WTC11 (cell line): ENCODE measurements around the gene AJAP1.

ENCODE experiments used
- ESRRA ChIP-seq: sonication (generic); formaldehyde crosslinking; IDR thresholded peaks from 2 replicates; pipeline ENCODE4 v1.8.1; 2022; ENCODE audit warnings: mild to moderate bottlenecking, missing genetic modification reagents, borderline replicate concordance
- FOXP1 ChIP-seq: sonication (generic); formaldehyde crosslinking; IDR thresholded peaks from 2 replicates; pipeline ENCODE4 v1.8.0; 2022; ENCODE audit warnings: missing genetic modification reagents, mild to moderate bottlenecking, moderate library complexity, borderline replicate concordance
- KAT7 ChIP-seq: sonication (generic); formaldehyde crosslinking; IDR thresholded peaks from 2 replicates; pipeline ENCODE4 v1.8.1; 2023; ENCODE audit warnings: missing genetic modification reagents, mild to moderate bottlenecking, borderline replicate concordance
- MYBL2 ChIP-seq: sonication (generic); formaldehyde crosslinking; IDR thresholded peaks from 2 replicates; pipeline ENCODE4 v1.8.1; 2023; ENCODE audit warnings: mild to moderate bottlenecking, moderate library complexity, missing genetic modification reagents
- NR2C2 ChIP-seq: sonication (generic); formaldehyde crosslinking; IDR thresholded peaks from 2 replicates; pipeline ENCODE4 v1.8.0; 2022; ENCODE audit warnings: mild to moderate bottlenecking, missing genetic modification reagents
- ZNF263 ChIP-seq: sonication (generic); formaldehyde crosslinking; IDR thresholded peaks from 2 replicates; pipeline ENCODE4 v1.8.1; 2022; ENCODE audit warnings: low read depth, mild to moderate bottlenecking, moderate library complexity, missing genetic modification reagents
- ZNF396 ChIP-seq: fragments of 250-450 bp; sonication (Bioruptor Pico); IDR thresholded peaks from 2 replicates; pipeline ENCODE4 v1.8.0; 2021; ENCODE audit warnings: mild to moderate bottlenecking, moderate library complexity, borderline replicate concordance
- ZNF671 ChIP-seq: fragments of 250-450 bp; sonication (Bioruptor Pico); IDR thresholded peaks from 2 replicates; pipeline ENCODE4 v1.8.0; 2021; ENCODE audit warnings: mild to moderate bottlenecking
- TF ChIP-seq, protein P1 (sequence below): fragments of 200-600 bp; IDR thresholded peaks from 2 replicates; pipeline ENCODE4 v1.8.0; 2022; ENCODE audit warnings: antibody characterized with exemption
- TF ChIP-seq, protein P2 (sequence below): sonication (generic); formaldehyde crosslinking; IDR thresholded peaks from 2 replicates; pipeline ENCODE4 v1.8.0; 2023; ENCODE audit warnings: missing genetic modification reagents, mild to moderate bottlenecking, borderline replicate concordance
- TF ChIP-seq, protein P3 (sequence below): sonication (generic); formaldehyde crosslinking; IDR thresholded peaks from 2 replicates; pipeline ENCODE4 v1.8.1; 2022; ENCODE audit warnings: low read depth, missing genetic modification reagents, borderline replicate concordance
- TF ChIP-seq, protein P4 (sequence below): sonication (generic); formaldehyde crosslinking; IDR thresholded peaks from 2 replicates; pipeline ENCODE4 v1.8.1; 2023; ENCODE audit warnings: mild to moderate bottlenecking, missing genetic modification reagents, moderate library complexity
- TF ChIP-seq, protein P5 (sequence below): fragments of 250-450 bp; sonication (Bioruptor Pico); IDR thresholded peaks from 2 replicates; pipeline ENCODE4 v2.1.2; 2022; ENCODE audit warnings: mild to moderate bottlenecking, moderate library complexity
- TF ChIP-seq, protein P6 (sequence below): sonication (generic); formaldehyde crosslinking; IDR thresholded peaks from 2 replicates; pipeline ENCODE4 v1.8.0; 2023; ENCODE audit warnings: mild to moderate bottlenecking, missing genetic modification reagents

DNA sequence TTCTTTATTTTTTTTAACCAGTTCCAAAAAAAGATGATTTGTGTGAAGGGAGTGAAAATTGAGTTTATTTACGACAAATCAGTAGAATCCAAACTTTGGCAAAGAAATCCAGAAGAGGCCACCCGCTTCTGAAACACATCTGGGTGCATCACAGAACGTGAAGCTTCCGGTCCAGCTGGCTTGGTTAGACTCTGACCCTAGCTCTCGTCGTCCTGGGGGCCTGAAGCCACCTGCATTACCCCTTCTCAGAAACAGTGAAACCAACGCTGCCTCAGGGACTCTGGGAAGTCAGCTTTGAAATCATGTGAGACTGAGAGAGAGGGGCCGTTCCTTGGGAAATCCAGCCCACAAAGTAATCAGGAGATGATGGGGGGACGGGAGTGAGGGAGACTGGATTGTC lies 21.8 kb downstream of the AJAP1 start:
- TF ChIP-seq MYBL2 (CRISPR knock-in tag) (no peak), ZNF396 (CRISPR knock-in tag) (no peak), NR2C2 (no peak), ZNF671 (CRISPR knock-in tag) (no peak), KAT7 (no peak), ESRRA (CRISPR knock-in tag) (no peak), ZNF263 (CRISPR knock-in tag) (no peak), FOXP1 (CRISPR knock-in tag) (no peak)
- TF ChIP-seq, protein P1, sequence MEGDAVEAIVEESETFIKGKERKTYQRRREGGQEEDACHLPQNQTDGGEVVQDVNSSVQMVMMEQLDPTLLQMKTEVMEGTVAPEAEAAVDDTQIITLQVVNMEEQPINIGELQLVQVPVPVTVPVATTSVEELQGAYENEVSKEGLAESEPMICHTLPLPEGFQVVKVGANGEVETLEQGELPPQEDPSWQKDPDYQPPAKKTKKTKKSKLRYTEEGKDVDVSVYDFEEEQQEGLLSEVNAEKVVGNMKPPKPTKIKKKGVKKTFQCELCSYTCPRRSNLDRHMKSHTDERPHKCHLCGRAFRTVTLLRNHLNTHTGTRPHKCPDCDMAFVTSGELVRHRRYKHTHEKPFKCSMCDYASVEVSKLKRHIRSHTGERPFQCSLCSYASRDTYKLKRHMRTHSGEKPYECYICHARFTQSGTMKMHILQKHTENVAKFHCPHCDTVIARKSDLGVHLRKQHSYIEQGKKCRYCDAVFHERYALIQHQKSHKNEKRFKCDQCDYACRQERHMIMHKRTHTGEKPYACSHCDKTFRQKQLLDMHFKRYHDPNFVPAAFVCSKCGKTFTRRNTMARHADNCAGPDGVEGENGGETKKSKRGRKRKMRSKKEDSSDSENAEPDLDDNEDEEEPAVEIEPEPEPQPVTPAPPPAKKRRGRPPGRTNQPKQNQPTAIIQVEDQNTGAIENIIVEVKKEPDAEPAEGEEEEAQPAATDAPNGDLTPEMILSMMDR = no peak
- TF ChIP-seq, protein P2, sequence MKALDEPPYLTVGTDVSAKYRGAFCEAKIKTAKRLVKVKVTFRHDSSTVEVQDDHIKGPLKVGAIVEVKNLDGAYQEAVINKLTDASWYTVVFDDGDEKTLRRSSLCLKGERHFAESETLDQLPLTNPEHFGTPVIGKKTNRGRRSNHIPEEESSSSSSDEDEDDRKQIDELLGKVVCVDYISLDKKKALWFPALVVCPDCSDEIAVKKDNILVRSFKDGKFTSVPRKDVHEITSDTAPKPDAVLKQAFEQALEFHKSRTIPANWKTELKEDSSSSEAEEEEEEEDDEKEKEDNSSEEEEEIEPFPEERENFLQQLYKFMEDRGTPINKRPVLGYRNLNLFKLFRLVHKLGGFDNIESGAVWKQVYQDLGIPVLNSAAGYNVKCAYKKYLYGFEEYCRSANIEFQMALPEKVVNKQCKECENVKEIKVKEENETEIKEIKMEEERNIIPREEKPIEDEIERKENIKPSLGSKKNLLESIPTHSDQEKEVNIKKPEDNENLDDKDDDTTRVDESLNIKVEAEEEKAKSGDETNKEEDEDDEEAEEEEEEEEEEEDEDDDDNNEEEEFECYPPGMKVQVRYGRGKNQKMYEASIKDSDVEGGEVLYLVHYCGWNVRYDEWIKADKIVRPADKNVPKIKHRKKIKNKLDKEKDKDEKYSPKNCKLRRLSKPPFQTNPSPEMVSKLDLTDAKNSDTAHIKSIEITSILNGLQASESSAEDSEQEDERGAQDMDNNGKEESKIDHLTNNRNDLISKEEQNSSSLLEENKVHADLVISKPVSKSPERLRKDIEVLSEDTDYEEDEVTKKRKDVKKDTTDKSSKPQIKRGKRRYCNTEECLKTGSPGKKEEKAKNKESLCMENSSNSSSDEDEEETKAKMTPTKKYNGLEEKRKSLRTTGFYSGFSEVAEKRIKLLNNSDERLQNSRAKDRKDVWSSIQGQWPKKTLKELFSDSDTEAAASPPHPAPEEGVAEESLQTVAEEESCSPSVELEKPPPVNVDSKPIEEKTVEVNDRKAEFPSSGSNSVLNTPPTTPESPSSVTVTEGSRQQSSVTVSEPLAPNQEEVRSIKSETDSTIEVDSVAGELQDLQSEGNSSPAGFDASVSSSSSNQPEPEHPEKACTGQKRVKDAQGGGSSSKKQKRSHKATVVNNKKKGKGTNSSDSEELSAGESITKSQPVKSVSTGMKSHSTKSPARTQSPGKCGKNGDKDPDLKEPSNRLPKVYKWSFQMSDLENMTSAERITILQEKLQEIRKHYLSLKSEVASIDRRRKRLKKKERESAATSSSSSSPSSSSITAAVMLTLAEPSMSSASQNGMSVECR (CRISPR knock-in tag) = no peak
- TF ChIP-seq, protein P3, sequence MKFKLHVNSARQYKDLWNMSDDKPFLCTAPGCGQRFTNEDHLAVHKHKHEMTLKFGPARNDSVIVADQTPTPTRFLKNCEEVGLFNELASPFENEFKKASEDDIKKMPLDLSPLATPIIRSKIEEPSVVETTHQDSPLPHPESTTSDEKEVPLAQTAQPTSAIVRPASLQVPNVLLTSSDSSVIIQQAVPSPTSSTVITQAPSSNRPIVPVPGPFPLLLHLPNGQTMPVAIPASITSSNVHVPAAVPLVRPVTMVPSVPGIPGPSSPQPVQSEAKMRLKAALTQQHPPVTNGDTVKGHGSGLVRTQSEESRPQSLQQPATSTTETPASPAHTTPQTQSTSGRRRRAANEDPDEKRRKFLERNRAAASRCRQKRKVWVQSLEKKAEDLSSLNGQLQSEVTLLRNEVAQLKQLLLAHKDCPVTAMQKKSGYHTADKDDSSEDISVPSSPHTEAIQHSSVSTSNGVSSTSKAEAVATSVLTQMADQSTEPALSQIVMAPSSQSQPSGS = no peak
- TF ChIP-seq, protein P4, sequence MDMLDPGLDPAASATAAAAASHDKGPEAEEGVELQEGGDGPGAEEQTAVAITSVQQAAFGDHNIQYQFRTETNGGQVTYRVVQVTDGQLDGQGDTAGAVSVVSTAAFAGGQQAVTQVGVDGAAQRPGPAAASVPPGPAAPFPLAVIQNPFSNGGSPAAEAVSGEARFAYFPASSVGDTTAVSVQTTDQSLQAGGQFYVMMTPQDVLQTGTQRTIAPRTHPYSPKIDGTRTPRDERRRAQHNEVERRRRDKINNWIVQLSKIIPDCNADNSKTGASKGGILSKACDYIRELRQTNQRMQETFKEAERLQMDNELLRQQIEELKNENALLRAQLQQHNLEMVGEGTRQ (CRISPR knock-in tag) = no peak
- TF ChIP-seq, protein P5, sequence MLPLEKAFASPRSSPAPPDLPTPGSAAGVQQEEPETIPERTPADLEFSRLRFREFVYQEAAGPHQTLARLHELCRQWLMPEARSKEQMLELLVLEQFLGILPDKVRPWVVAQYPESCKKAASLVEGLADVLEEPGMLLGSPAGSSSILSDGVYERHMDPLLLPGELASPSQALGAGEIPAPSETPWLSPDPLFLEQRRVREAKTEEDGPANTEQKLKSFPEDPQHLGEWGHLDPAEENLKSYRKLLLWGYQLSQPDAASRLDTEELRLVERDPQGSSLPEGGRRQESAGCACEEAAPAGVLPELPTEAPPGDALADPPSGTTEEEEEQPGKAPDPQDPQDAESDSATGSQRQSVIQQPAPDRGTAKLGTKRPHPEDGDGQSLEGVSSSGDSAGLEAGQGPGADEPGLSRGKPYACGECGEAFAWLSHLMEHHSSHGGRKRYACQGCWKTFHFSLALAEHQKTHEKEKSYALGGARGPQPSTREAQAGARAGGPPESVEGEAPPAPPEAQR (CRISPR knock-in tag) = no peak
- TF ChIP-seq, protein P6, sequence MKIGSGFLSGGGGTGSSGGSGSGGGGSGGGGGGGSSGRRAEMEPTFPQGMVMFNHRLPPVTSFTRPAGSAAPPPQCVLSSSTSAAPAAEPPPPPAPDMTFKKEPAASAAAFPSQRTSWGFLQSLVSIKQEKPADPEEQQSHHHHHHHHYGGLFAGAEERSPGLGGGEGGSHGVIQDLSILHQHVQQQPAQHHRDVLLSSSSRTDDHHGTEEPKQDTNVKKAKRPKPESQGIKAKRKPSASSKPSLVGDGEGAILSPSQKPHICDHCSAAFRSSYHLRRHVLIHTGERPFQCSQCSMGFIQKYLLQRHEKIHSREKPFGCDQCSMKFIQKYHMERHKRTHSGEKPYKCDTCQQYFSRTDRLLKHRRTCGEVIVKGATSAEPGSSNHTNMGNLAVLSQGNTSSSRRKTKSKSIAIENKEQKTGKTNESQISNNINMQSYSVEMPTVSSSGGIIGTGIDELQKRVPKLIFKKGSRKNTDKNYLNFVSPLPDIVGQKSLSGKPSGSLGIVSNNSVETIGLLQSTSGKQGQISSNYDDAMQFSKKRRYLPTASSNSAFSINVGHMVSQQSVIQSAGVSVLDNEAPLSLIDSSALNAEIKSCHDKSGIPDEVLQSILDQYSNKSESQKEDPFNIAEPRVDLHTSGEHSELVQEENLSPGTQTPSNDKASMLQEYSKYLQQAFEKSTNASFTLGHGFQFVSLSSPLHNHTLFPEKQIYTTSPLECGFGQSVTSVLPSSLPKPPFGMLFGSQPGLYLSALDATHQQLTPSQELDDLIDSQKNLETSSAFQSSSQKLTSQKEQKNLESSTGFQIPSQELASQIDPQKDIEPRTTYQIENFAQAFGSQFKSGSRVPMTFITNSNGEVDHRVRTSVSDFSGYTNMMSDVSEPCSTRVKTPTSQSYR = no peak
